SU-DHL-6 (cell line): Measurements from ENCODE around the gene KSR1.

Source experiments
- H2AFZ ChIP-seq: fragments of 200-600 bp; sonication (generic); 2 replicates; pipeline ENCODE4 v1.6.1; 2014; ENCODE audit warnings: low read depth, mild to moderate bottlenecking, moderate library complexity, mixed read lengths, antibody characterized with exemption, low read length; ENCODE audit not compliant: severe bottlenecking
- H3F3A ChIP-seq: fragments of 200-600 bp; shearing (Covaris generic); 2 replicates; pipeline ENCODE4 v1.6.0; 2016; ENCODE audit warnings: antibody characterized with exemption, mild to moderate bottlenecking; ENCODE audit not compliant: insufficient read depth
- H3K27ac ChIP-seq: fragments of 200-600 bp; sonication (generic); 2 replicates; pipeline ENCODE4 v1.5.1; 2016; ENCODE audit warnings: low read depth, mild to moderate bottlenecking, low read length, moderate library complexity, mixed read lengths
- H3K27me3 ChIP-seq: fragments of 200-600 bp; sonication (generic), shearing (Covaris generic); 2 replicates; pipeline ENCODE4 v1.6.0; 2014; ENCODE audit warnings: mild to moderate bottlenecking, low read length
- H3K36me3 ChIP-seq: fragments of 200-600 bp; sonication (generic); 2 replicates; pipeline ENCODE4 v1.6.1; 2014; ENCODE audit warnings: mild to moderate bottlenecking, low read length, mixed read lengths
- H3K4me2 ChIP-seq: fragments of 300-600, 200-600 bp; shearing (Covaris generic), sonication (generic); 2 replicates; pipeline ENCODE4 v1.6.0; 2014; ENCODE audit warnings: low read length, low read depth, mild to moderate bottlenecking; ENCODE audit not compliant: poor library complexity, severe bottlenecking
- H3K4me3 ChIP-seq: fragments of 200-600 bp; sonication (generic); 2 replicates; pipeline ENCODE4 v1.5.1; 2014; ENCODE audit warnings: antibody characterized with exemption, low read length, mild to moderate bottlenecking, mixed read lengths; ENCODE audit not compliant: insufficient read depth, poor library complexity, severe bottlenecking
- H3K79me2 ChIP-seq: fragments of 200-600 bp; sonication (generic); 2 replicates; pipeline ENCODE4 v1.6.1; 2014; ENCODE audit warnings: mild to moderate bottlenecking, low read length, moderate library complexity; ENCODE audit not compliant: insufficient read depth
- H3K9ac ChIP-seq: fragments of 200-600 bp; sonication (generic); 2 replicates; pipeline ENCODE4 v1.7.0; 2014; ENCODE audit warnings: mild to moderate bottlenecking, low read length
- H3K9me2 ChIP-seq: fragments of 200-600 bp; sonication (generic); replicated peaks from 2 replicates; pipeline ENCODE4 v1.6.1; 2014; ENCODE audit warnings: low read length; ENCODE audit not compliant: insufficient read depth
- H3K9me3 ChIP-seq: fragments of 200-600 bp; sonication (generic); 2 replicates; pipeline ENCODE4 v1.6.1; 2014; ENCODE audit warnings: low read length, mixed read lengths; ENCODE audit not compliant: insufficient read depth
- H4K20me1 ChIP-seq: fragments of 200-600 bp; sonication (generic); 2 replicates; pipeline ENCODE4 v1.6.1; 2014; ENCODE audit warnings: low read depth, mild to moderate bottlenecking, antibody characterized with exemption, low read length, moderate library complexity, mixed read lengths
- CTCF ChIP-seq: fragments of 200-600 bp; sonication (generic); IDR thresholded peaks from one replicate; pipeline ENCODE4 v1.5.1; 2017; ENCODE audit warnings: antibody characterized with exemption, mild to moderate bottlenecking, low read length, moderate library complexity; ENCODE audit not compliant: insufficient read depth, poor library complexity, severe bottlenecking
- EZH2phosphoT487 ChIP-seq: fragments of 200-600 bp; sonication (generic), shearing (Covaris generic); conservative IDR thresholded peaks from 2 replicates; pipeline ENCODE4 v1.6.1; 2018; ENCODE audit warnings: mild to moderate bottlenecking, antibody characterized with exemption, low read length, moderate library complexity, mixed read lengths

The KSR1 gene

GRCh38 chr17:27618417-27618816 is 162.2 kb downstream of the KSR1 start:
- H4K20me1 ChIP-seq, result no peaks in the 10 kb centered on the region
- H2AFZ ChIP-seq, result no peak overlapping the region
- H3K79me2 ChIP-seq, result no peaks in the 10 kb centered on the region
- no peak for TF ChIP-seq EZH2phosphoT487
- TF ChIP-seq CTCF, result no peak
- no peak overlapping the region for H3K9ac ChIP-seq
- no peaks in the 10 kb centered on the region for H3K9me3 ChIP-seq
- H3K27me3 ChIP-seq, result no peaks in the 10 kb centered on the region
- no peaks in the 10 kb centered on the region for H3K36me3 ChIP-seq
- no peak overlapping the region for H3K4me3 ChIP-seq
- H3K9me2 ChIP-seq, result no peaks in the 10 kb centered on the region
- H3F3A ChIP-seq, result no peaks in the 10 kb centered on the region
- H3K27ac ChIP-seq, result no peak overlapping the region
- no peak overlapping the region for H3K4me2 ChIP-seq

GRCh38 chr17:27620721-27621120 is 164.5 kb downstream of the KSR1 start:
- Histone ChIP-seq H3K79me2 (no peaks in the 10 kb centered on the region), H3K36me3 (no peaks in the 10 kb centered on the region), H4K20me1 (no peaks in the 10 kb centered on the region), H3K27me3 (no peaks in the 10 kb centered on the region), H3K4me2 (no peak overlapping the region), H3K9ac (no peak overlapping the region), H3K4me3 (no peak overlapping the region), H2AFZ (no peak overlapping the region), H3K27ac (no peak overlapping the region), H3K9me2 (no peaks in the 10 kb centered on the region), H3F3A (no peaks in the 10 kb centered on the region), H3K9me3 (no peaks in the 10 kb centered on the region)
- TF ChIP-seq CTCF (no peak), EZH2phosphoT487 (no peak)

- Histone ChIP-seq H3K27me3 (no peaks in the 10 kb centered on the region), H3K36me3 (no peaks in the 10 kb centered on the region), H3K9ac (no peak overlapping the region), H4K20me1 (no peaks in the 10 kb centered on the region), H2AFZ (no peak overlapping the region), H3K9me3 (no peaks in the 10 kb centered on the region), H3K27ac (no peak overlapping the region), H3K4me3 (no peak overlapping the region), H3F3A (no peaks in the 10 kb centered on the region), H3K9me2 (no peaks in the 10 kb centered on the region), H3K4me2 (no peak overlapping the region), H3K79me2 (no peaks in the 10 kb centered on the region)
- TF ChIP-seq CTCF, result no peak
- no peak for TF ChIP-seq EZH2phosphoT487
These were observed 165.3 kb downstream of the KSR1 start for GRCh38 chr17:27621536-27621935.
